ENCODE measurements around the gene ESYT2. TPM values are rescaled to one million over a fixed set of nuclear protein-coding genes. Genes with fewer than 3 reads are reported as not detected.
A peak's percentile ranks its signal among the peaks of the same experiment; 100 is the strongest.

The ESYT2 gene
- total RNA-seq, 2 experiments from 2014 or later = 116 to 124 TPM

- no peaks in the 10 kb centered on the region for H3K27me3 Mint-ChIP-seq
- CTCF ChIA-PET = interaction anchor here (1.2 to 1.6 kb wide), 2 partner anchors 9 to 44 kb away, joined by 3 to 4 read pairs; no protein-coding TSS in a partner anchor
- H3K27ac Mint-ChIP-seq = no peak overlapping the region
- POLR2A ChIA-PET = no interaction called here
- H3K4me3 Mint-ChIP-seq = no peak overlapping the region
- no peak for DNase-seq
- no peaks in the 10 kb centered on the region for H3K9me3 Mint-ChIP-seq
- H3K4me1 Mint-ChIP-seq = no peaks in the 10 kb centered on the region
- H3K36me3 Mint-ChIP-seq (ENCODE audit: low read depth) = peaks cover 37% of the 10 kb centered on the region
These were observed 79.9 kb downstream of the ESYT2 start for GRCh38 chr7:158749396-158749795.

DNA sequence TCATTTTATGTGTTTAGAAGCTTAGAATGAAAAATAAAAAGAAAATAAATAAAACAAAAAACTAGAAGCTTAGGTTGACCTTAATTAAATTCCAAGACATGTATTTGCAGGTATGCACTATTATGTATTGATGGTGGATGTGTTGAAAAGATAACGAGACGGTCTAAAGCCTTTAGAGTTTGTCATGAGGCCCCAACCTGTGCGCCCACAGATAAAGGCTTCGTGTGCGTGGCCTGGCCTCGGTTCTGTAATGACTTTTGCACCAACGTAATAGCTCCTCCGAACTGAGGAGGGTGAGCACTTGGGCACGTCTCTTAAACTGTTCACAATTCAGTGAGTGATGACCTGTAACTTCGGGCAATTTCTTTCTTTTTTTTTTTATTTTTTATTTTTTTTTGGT lies 81.0 kb downstream of the ESYT2 start:
- Mint-ChIP-seq H3K27me3 (no peaks in the 10 kb centered on the region), H3K27ac (no peak overlapping the region), H3K9me3 (no peaks in the 10 kb centered on the region), H3K36me3 (ENCODE audit: low read depth) (peaks cover 38% of the 10 kb centered on the region), H3K4me3 (no peak overlapping the region), H3K4me1 (no peaks in the 10 kb centered on the region)
- CTCF ChIA-PET = interaction anchor here (0.6 to 1.6 kb wide), 3 partner anchors 8 to 191 kb away, joined by 3 to 5 read pairs (median 4); no protein-coding TSS in a partner anchor
- no peak for DNase-seq
- POLR2A ChIA-PET = no interaction called here

GRCh38 chr7:158747408-158747807 lies 81.9 kb downstream of the ESYT2 start:
- H3K27ac Mint-ChIP-seq = no peak overlapping the region
- H3K4me3 Mint-ChIP-seq = no peak overlapping the region
- ChIA-PET POLR2A (no interaction called here), CTCF (no interaction called here)
- no peaks in the 10 kb centered on the region for H3K9me3 Mint-ChIP-seq
- no peak for DNase-seq
- H3K4me1 Mint-ChIP-seq = no peaks in the 10 kb centered on the region
- H3K36me3 Mint-ChIP-seq (ENCODE audit: low read depth) = peaks cover 46% of the 10 kb centered on the region
- no peaks in the 10 kb centered on the region for H3K27me3 Mint-ChIP-seq

DNA sequence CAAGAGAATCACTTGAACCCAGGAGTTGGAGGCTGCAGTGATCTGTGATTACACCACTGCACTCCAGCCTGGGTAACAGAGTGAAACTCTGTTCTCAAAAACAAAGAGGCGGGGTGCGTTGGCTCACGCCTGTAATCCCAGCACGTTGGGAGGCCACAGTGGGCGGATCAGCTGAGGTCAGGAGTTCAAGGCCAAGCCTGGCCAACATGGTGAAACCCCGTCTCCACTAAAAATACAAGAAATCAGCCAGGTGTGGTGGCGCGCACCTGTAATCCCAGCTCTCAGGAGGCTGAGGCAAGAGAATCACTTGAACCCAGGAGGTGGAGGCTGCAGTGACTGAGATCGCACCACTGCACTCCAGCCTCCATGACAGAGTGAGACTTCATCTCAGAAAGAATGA lies 82.4 kb downstream of the ESYT2 start:
- Mint-ChIP-seq H3K4me1 (no peaks in the 10 kb centered on the region), H3K27ac (no peak overlapping the region), H3K36me3 (ENCODE audit: low read depth) (peaks cover 48% of the 10 kb centered on the region), H3K4me3 (no peak overlapping the region), H3K27me3 (no peaks in the 10 kb centered on the region), H3K9me3 (no peaks in the 10 kb centered on the region)
- CTCF ChIA-PET = interaction anchor here (0.7 kb wide), 1 partner anchor 1575 kb away, joined by 4 read pairs; no protein-coding TSS in a partner anchor
- POLR2A ChIA-PET = no interaction called here
- no peak for DNase-seq

DNA sequence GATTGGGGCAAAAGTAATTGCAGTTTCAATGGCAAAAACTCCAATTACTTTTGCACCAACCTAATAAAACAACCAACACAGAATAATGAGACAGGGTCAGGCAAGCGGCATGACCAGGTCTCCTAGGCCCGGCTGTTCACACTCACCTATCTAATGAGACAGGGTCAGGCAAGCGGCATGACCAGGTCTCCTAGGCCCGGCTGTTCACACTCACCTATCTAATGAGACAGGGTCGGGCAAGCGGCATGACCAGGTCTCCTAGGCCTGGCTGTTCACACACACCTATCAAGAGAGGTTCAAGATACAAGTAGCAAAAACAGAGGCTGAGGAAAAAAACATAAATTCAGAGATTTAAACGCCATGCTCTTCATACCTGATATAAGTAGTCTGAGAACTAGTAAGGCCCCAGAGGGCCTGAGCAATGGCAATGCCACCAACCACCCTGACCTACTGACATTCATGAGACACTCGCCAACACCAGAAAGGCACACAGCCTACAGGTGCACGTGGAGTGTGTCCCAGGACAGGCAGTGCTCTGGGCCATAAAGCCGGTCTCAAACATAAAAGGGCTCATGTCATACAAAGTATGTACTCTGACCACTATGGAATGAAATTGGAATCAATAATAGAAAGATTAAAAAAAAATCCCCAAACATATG lies 84.1 kb downstream of the ESYT2 start:
- no peaks in the 10 kb centered on the region for H3K9me3 Mint-ChIP-seq
- H3K4me1 Mint-ChIP-seq = no peaks in the 10 kb centered on the region
- no peak overlapping the region for H3K4me3 Mint-ChIP-seq
- DNase-seq = no peak
- H3K27me3 Mint-ChIP-seq = no peaks in the 10 kb centered on the region
- CTCF ChIA-PET = interaction anchor here (1.1 kb wide), 1 partner anchor 58 kb away, joined by 3 read pairs; no protein-coding TSS in a partner anchor
- no peak overlapping the region for H3K27ac Mint-ChIP-seq
- POLR2A ChIA-PET = no interaction called here
- H3K36me3 Mint-ChIP-seq (ENCODE audit: low read depth) = peaks cover 60% of the 10 kb centered on the region

GRCh38 chr7:158744070-158744469 lies 85.2 kb downstream of the ESYT2 start:
- H3K27me3 Mint-ChIP-seq = no peaks in the 10 kb centered on the region
- DNase-seq = no peak
- H3K4me1 Mint-ChIP-seq = no peaks in the 10 kb centered on the region
- no peak overlapping the region for H3K4me3 Mint-ChIP-seq
- ChIA-PET CTCF (no interaction called here), POLR2A (no interaction called here)
- no peaks in the 10 kb centered on the region for H3K9me3 Mint-ChIP-seq
- no peak overlapping the region for H3K27ac Mint-ChIP-seq
- peaks cover 58% of the 10 kb centered on the region for H3K36me3 Mint-ChIP-seq (ENCODE audit: low read depth)

GRCh38 chr7:158743219-158743618 lies 86.1 kb downstream of the ESYT2 start:
- Mint-ChIP-seq H3K4me1 (no peaks in the 10 kb centered on the region), H3K4me3 (no peak overlapping the region), H3K36me3 (ENCODE audit: low read depth) (peaks cover 65% of the 10 kb centered on the region), H3K27ac (no peak overlapping the region), H3K9me3 (no peaks in the 10 kb centered on the region), H3K27me3 (no peaks in the 10 kb centered on the region)
- ChIA-PET CTCF (interaction anchor here (1.3 kb wide), 1 partner anchor 9 kb away, joined by 4 read pairs; no protein-coding TSS in a partner anchor), POLR2A (no interaction called here)
- DNase-seq = no peak

DNA sequence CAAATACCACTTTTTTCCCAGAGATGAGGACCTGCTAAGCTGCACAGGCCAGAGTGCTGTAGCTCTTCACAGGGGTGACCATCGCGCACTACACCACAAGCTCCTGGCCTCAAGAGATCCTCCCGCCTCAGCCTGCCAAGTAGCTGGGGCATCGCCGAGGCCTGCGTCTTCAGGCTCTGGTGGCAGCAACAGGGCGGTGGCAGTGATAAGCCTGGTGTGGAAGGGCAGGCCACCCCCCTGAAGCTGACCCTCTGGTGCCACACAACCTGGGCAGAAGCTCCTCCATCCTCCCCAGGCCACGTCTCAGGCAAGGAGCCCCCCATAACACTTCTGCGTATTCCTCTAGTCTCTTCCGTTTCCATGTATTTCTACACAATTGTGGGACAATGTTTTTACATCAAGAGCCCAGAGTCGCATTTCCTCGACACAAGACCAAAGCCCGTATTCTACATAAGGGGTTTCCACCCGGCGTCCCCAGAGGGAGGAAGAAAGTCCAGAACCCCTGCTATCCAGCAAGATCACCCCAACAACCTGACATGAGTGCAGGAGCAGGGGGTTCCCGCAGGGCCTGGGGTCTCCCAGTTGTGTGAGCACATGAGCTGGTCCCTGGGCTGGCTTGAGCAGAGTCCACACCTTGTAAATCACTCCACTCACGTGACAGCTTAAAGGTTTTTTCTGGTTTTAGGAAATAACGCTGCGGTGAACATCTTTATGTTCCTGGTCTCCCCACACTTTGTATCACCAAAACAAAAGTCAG lies 87.1 kb downstream of the ESYT2 start:
- POLR2A ChIA-PET = interaction anchor here (0.6 kb wide), 1 partner anchor 235 kb away, joined by 9 read pairs; no protein-coding TSS in a partner anchor
- no peaks in the 10 kb centered on the region for H3K27me3 Mint-ChIP-seq
- H3K36me3 Mint-ChIP-seq (ENCODE audit: low read depth) = peaks cover 61% of the 10 kb centered on the region
- H3K27ac Mint-ChIP-seq = no peak overlapping the region
- DNase-seq = no peak
- no peaks in the 10 kb centered on the region for H3K4me1 Mint-ChIP-seq
- no peaks in the 10 kb centered on the region for H3K9me3 Mint-ChIP-seq
- no peak overlapping the region for H3K4me3 Mint-ChIP-seq
- CTCF ChIA-PET = interaction anchor here (1.3 to 1.8 kb wide), 3 partner anchors 10 to 47 kb away, joined by 3 to 4 read pairs (median 4); no protein-coding TSS in a partner anchor

DNA sequence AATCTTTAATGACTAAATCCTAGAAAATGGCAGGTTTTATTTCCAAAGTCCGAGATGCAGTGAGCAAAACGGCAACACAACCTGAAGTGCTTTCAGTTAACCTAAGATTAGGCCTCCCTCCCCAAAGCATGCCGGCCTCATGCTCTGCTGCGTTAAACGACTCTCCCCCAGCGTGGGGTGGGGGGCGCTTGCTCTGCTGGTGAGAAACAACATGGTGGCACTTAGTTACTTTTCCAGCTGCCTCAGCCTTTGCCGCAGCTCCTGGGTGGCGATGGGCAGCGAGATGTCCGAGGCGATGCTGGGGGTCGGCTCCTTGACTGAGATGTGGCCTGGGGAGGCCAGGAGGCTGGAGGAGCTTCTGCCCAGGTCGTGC lies 88.0 kb downstream of the ESYT2 start:
- Mint-ChIP-seq H3K36me3 (ENCODE audit: low read depth) (peaks cover 62% of the 10 kb centered on the region), H3K27ac (no peak overlapping the region), H3K9me3 (no peaks in the 10 kb centered on the region), H3K27me3 (no peaks in the 10 kb centered on the region), H3K4me1 (no peaks in the 10 kb centered on the region), H3K4me3 (no peak overlapping the region)
- CTCF ChIA-PET = interaction anchor here (1.0 to 1.8 kb wide), 3 partner anchors 22 to 46 kb away, joined by 3 to 4 read pairs (median 3); no protein-coding TSS in a partner anchor
- DNase-seq = no peak
- POLR2A ChIA-PET = interaction anchor here (0.6 kb wide), 1 partner anchor 236 kb away, joined by 9 read pairs; no protein-coding TSS in a partner anchor

- no peak for DNase-seq
- Mint-ChIP-seq H3K27ac (peak overlapping the region; percentile 20), H3K4me1 (no peaks in the 10 kb centered on the region), H3K9me3 (no peaks in the 10 kb centered on the region), H3K4me3 (no peak overlapping the region), H3K36me3 (ENCODE audit: low read depth) (peaks cover 62% of the 10 kb centered on the region), H3K27me3 (no peaks in the 10 kb centered on the region)
- CTCF ChIA-PET = interaction anchor here (0.7 to 1.5 kb wide), 4 partner anchors 8 to 46 kb away, joined by 3 to 4 read pairs (median 3); no protein-coding TSS in a partner anchor
- POLR2A ChIA-PET = no interaction called here
These were observed 88.5 kb downstream of the ESYT2 start for GRCh38 chr7:158740657-158741293.

- Mint-ChIP-seq H3K4me1 (no peaks in the 10 kb centered on the region), H3K4me3 (no peak overlapping the region), H3K27ac (peak overlapping the region; percentile 20), H3K36me3 (ENCODE audit: low read depth) (peaks cover 62% of the 10 kb centered on the region), H3K9me3 (no peaks in the 10 kb centered on the region), H3K27me3 (no peaks in the 10 kb centered on the region)
- ChIA-PET CTCF (interaction anchor here (0.7 to 1.5 kb wide), 2 partner anchors 9 to 21 kb away, joined by 3 to 4 read pairs; no protein-coding TSS in a partner anchor), POLR2A (no interaction called here)
- no peak for DNase-seq
These were observed 89.2 kb downstream of the ESYT2 start for GRCh38 chr7:158740013-158740656.

DNA sequence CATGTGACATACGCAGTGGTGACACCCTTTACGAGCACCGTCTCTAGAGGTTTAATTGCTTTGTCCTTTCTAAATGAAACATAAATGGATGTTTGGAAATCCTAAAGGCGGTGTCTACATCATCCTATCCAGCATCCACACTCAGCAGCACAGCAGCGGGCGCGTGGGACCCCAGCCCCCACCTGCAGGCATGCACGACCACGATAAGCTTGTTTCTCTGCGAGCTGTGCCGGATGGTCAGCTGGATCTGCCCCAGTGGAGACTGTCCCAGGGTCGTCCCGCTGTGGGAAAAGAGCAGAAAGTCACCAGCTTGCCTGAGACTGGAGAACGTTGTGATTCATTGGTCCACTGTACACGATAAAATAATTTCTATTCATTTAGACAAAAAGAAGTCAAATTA lies 90.5 kb downstream of the ESYT2 start:
- CTCF ChIA-PET = no interaction called here
- POLR2A ChIA-PET = no interaction called here
- H3K36me3 Mint-ChIP-seq (ENCODE audit: low read depth) = peaks cover 67% of the 10 kb centered on the region

More for the DNA sequence above, 90.5 kb downstream of the ESYT2 start:
- no peak overlapping the region for H3K27ac Mint-ChIP-seq
- H3K4me3 Mint-ChIP-seq = no peak overlapping the region
- DNase-seq = no peak
- no peaks in the 10 kb centered on the region for H3K9me3 Mint-ChIP-seq
- H3K27me3 Mint-ChIP-seq = no peaks in the 10 kb centered on the region
- H3K4me1 Mint-ChIP-seq = no peaks in the 10 kb centered on the region

All from activated CD4-positive, alpha-beta T cell treated with anti-CD3 and anti-CD28 coated beads, Interleukin-2, amount 10 ng/mL, durations not matched to agents 7 days and 5 days (primary cell).